Aorta (tissue), 5 donors: ENCODE results near the gene CRYBA2. TPM values are rescaled to one million over a fixed set of nuclear protein-coding genes. Genes with fewer than 3 reads are reported as not detected.

Experiments used
- ATAC-seq: fragments of 200-7000 bp; cut with Tn5 transposase; one replicate; pipeline ENCODE4 v1.9.1; 2022; ENCODE audit warnings: moderate library complexity; ENCODE audit not compliant: low FRiP score
- DNase-seq, 2 donors: peaks; one replicate each; pipeline ENCODE4 v3.0.0-alpha.2; 2020
- H3K27ac ChIP-seq, 2 donors: one replicate each; pipeline ENCODE4 v1.5.1; 2013; ENCODE audit warnings: low read length in 2 of 2, mild to moderate bottlenecking in 2 of 2, moderate library complexity in 2 of 2, control low read depth in 1 of 2, inconsistent platforms in 1 of 2, low read depth in 1 of 2
- H3K27me3 ChIP-seq, 2 donors: one replicate each; pipeline ENCODE4 v1.6.1; 2013; ENCODE audit warnings: control low read depth in 1 of 2, low read length in 1 of 2, mild to moderate bottlenecking in 1 of 2, moderate library complexity in 1 of 2; ENCODE audit not compliant: insufficient read depth in 2 of 2, control insufficient read depth in 1 of 2
- H3K36me3 ChIP-seq, 2 donors: one replicate each; pipeline ENCODE4 v1.6.1; 2013; ENCODE audit warnings: control low read depth in 1 of 2, low read length in 1 of 2, mild to moderate bottlenecking in 1 of 2; ENCODE audit not compliant: insufficient read depth in 2 of 2, control insufficient read depth in 1 of 2
- H3K4me1 ChIP-seq, 2 donors: one replicate each; pipeline ENCODE4 v1.6.1; 2013; ENCODE audit warnings: low read length in 2 of 2, control low read depth in 1 of 2, mild to moderate bottlenecking in 1 of 2, moderate library complexity in 1 of 2; ENCODE audit not compliant: insufficient read depth in 2 of 2, control insufficient read depth in 1 of 2
- H3K4me3 ChIP-seq, 2 donors: one replicate each; pipeline ENCODE4 v1.5.1; 2013; ENCODE audit warnings: low read length in 2 of 2, control low read depth in 1 of 2, mild to moderate bottlenecking in 1 of 2
- H3K9me3 ChIP-seq: one replicate; pipeline ENCODE4 v1.6.1; 2013; ENCODE audit warnings: mild to moderate bottlenecking, low read length; ENCODE audit not compliant: control insufficient read depth
- WGBS, 2 donors: extraction: QIAGEN DNeasy Blood & Tissue Kit; methylation state at CpG; one replicate each; pipeline ENCODE4 v1.1.7; 2013; 5-methylcytosine and 5-hydroxymethylcytosine counted together
- intact Hi-C, 2 donors: fragments of 100-400 bp; cut with DNase I; formaldehyde crosslinking; loops; one replicate each; pipeline versions ENCODE4 v1.14.2 to v1.15.0; 2022
- long read RNA-seq, 2 donors: library from polyadenylated mRNA; unstranded; transcript quantifications; one replicate each; pipeline ENCODE4 v2.0.0, GENCODE V29; 2020 to 2021
- polyA plus RNA-seq, 2 donors: library from polyadenylated mRNA; stranded (reverse); fragments of 200-250 nt; gene quantifications; one replicate each; pipeline ENCODE4 v1.2.3, GENCODE V29; 2013
- total RNA-seq, 2 donors: library from RNA; stranded (reverse); fragmentation: NEBNext Ultra II Directional; extraction: Animal tissue kit (Norgen Biotek cat#: 25700); gene quantifications; one replicate each; pipeline ENCODE4 v1.2.1, GENCODE V29; 2021
- donor health status: healthy with polysubstance abuse.
- donor health status: Bipolar disorder and iron deficiency.
- donor health status: DM: no; HTN: no; CAD: no.
- donor health status: DM: no; HTN: no; CAD: no.
- donor health status: DM: yes; HTN: yes; CAD: no.

Gene CRYBA2
- total RNA-seq (not detected), polyA plus RNA-seq (not detected)
- long read RNA-seq, donor 1, result 0 reads
- long read RNA-seq, donor 2, result 0 reads

GRCh38 chr2:218993345-218994315 lies at the start of gene CRYBA2:
CRYBA2 (minus strand) TSS chr2:218993422; CDS start chr2:218993176, 246 bp downstream.
- H3K27me3 ChIP-seq, result no peaks in the 10 kb centered on the region
- peak; percentile 11 for ATAC-seq
- no peaks in the 10 kb centered on the region for H3K9me3 ChIP-seq
- H3K4me1 ChIP-seq, result no peaks in the 10 kb centered on the region
- H3K4me3 ChIP-seq, result peak within 1 kb of the TSS in 1 of 2 donors; percentile 35
- 1% methylated on average over 87 to 88 of the region's 88 CpGs for WGBS, 2 donors
- peak; percentile 38 to 77 for DNase-seq
- no peaks in the 10 kb centered on the region for H3K36me3 ChIP-seq
- no peak within 1 kb of the TSS for H3K27ac ChIP-seq
- intact Hi-C loops, result loop anchor here in 1 of 2 donors (10.0 kb wide), 1 partner anchor 161 kb away; no protein-coding TSS in a partner anchor

GRCh38 chr2:219042750-219043149 lies 49.5 kb upstream of the CRYBA2 start:
- WGBS, 2 donors, result 77 to 78% methylated on average over 2 of the region's 2 CpGs
- no peak overlapping the region for H3K4me3 ChIP-seq
- no peak for DNase-seq
- no peaks in the 10 kb centered on the region for H3K9me3 ChIP-seq
- no peaks in the 10 kb centered on the region for H3K4me1 ChIP-seq
- no peaks in the 10 kb centered on the region for H3K36me3 ChIP-seq
- no peak for ATAC-seq
- H3K27me3 ChIP-seq, result no peaks in the 10 kb centered on the region
- no peak overlapping the region for H3K27ac ChIP-seq
- intact Hi-C loops, result no loop called here

GRCh38 chr2:219042157-219042556 lies 48.9 kb upstream of the CRYBA2 start:
- no peak for DNase-seq

GRCh38 chr2:219041252-219041651 lies 48.0 kb upstream of the CRYBA2 start, which contains the start of gene CFAP65:
CFAP65 (minus strand) TSS chr2:219041516; CDS start chr2:219039048, 2,468 bp downstream.
- ATAC-seq, result no peak
- H3K36me3 ChIP-seq, result no peaks in the 10 kb centered on the region
- H3K9me3 ChIP-seq, result no peaks in the 10 kb centered on the region
- peak in 1 of 2 donors; percentile 64 for DNase-seq
- no peak within 1 kb of the TSS for H3K27ac ChIP-seq
- no peaks in the 10 kb centered on the region for H3K27me3 ChIP-seq
- H3K4me3 ChIP-seq, result no peak within 1 kb of the TSS
- 2% methylated on average over 21 of the region's 21 CpGs for WGBS, 2 donors
- no peaks in the 10 kb centered on the region for H3K4me1 ChIP-seq
- intact Hi-C loops, result no loop called here

More at GRCh38 chr2:219042157-219042556, 48.9 kb upstream of the CRYBA2 start:
- H3K4me3 ChIP-seq, result no peak overlapping the region
- H3K9me3 ChIP-seq, result no peaks in the 10 kb centered on the region
- WGBS, 2 donors, result 67 to 74% methylated on average over 4 of the region's 4 CpGs
- H3K27me3 ChIP-seq, result no peaks in the 10 kb centered on the region
- intact Hi-C loops, result no loop called here
- no peaks in the 10 kb centered on the region for H3K4me1 ChIP-seq
- H3K36me3 ChIP-seq, result no peaks in the 10 kb centered on the region
- no peak overlapping the region for H3K27ac ChIP-seq
- no peak for ATAC-seq

- ATAC-seq (no peak), DNase-seq (peak in 1 of 2 donors; percentile 31)
- H3K9me3 ChIP-seq, result no peaks in the 10 kb centered on the region
- no peak overlapping the region for H3K4me3 ChIP-seq
- H3K27ac ChIP-seq, result no peak overlapping the region
- no peaks in the 10 kb centered on the region for H3K4me1 ChIP-seq
- no peaks in the 10 kb centered on the region for H3K36me3 ChIP-seq
- 7 to 20% methylated on average over 1 of the region's 1 CpG for WGBS, 2 donors
- H3K27me3 ChIP-seq, result no peaks in the 10 kb centered on the region
- intact Hi-C loops, result no loop called here
These were observed 45.4 kb upstream of the CRYBA2 start for GRCh38 chr2:219038600-219038999.

GRCh38 chr2:219037783-219038499 lies 44.7 kb upstream of the CRYBA2 start:
- no peak for ATAC-seq
- WGBS, 2 donors, result 59 to 63% methylated on average over 8 of the region's 8 CpGs
- H3K27ac ChIP-seq, result no peak overlapping the region
- DNase-seq, result peak in 1 of 2 donors; percentile 45
- no peak overlapping the region for H3K4me3 ChIP-seq
- H3K27me3 ChIP-seq, result no peaks in the 10 kb centered on the region
- H3K36me3 ChIP-seq, result no peaks in the 10 kb centered on the region
- no peaks in the 10 kb centered on the region for H3K9me3 ChIP-seq
- intact Hi-C loops, result no loop called here
- no peaks in the 10 kb centered on the region for H3K4me1 ChIP-seq

- Histone ChIP-seq H3K36me3 (no peaks in the 10 kb centered on the region), H3K27ac (no peak overlapping the region), H3K27me3 (no peaks in the 10 kb centered on the region), H3K4me1 (no peaks in the 10 kb centered on the region), H3K4me3 (no peak overlapping the region), H3K9me3 (no peaks in the 10 kb centered on the region)
- DNase-seq (peak in 1 of 2 donors; percentile 45), ATAC-seq (no peak)
- 53 to 71% methylated on average over 2 of the region's 2 CpGs for WGBS, 2 donors
- intact Hi-C loops, result no loop called here
These were observed 42.7 kb upstream of the CRYBA2 start for GRCh38 chr2:219035942-219036341.

GRCh38 chr2:219034823-219035222 lies 41.6 kb upstream of the CRYBA2 start:
- DNase-seq, result no peak
- intact Hi-C loops, result no loop called here

More at GRCh38 chr2:219034823-219035222, 41.6 kb upstream of the CRYBA2 start:
- H3K4me3 ChIP-seq, result no peak overlapping the region
- H3K4me1 ChIP-seq, result no peaks in the 10 kb centered on the region
- H3K27me3 ChIP-seq, result no peaks in the 10 kb centered on the region
- H3K27ac ChIP-seq, result no peak overlapping the region
- no peak for ATAC-seq
- 60 to 66% methylated on average over 6 of the region's 6 CpGs for WGBS, 2 donors
- H3K9me3 ChIP-seq, result no peaks in the 10 kb centered on the region
- no peaks in the 10 kb centered on the region for H3K36me3 ChIP-seq
